Subcutaneous adipose tissue (tissue), 4 donors: ENCODE data around the gene SRSF12. TPM values are rescaled to one million over a fixed set of nuclear protein-coding genes. Genes with fewer than 3 reads are reported as not detected.

ENCODE experiments used
- CTCF ChIP-seq: fragments of 450-650 bp; IDR thresholded peaks from one replicate; pipeline ENCODE4 v1.5.1; 2016; ENCODE audit warnings: low read depth, mild to moderate bottlenecking, control low read depth, antibody characterized with exemption, moderate library complexity
- total RNA-seq, 4 donors: library from RNA; depleted of rRNA; stranded (reverse); fragments of >200 nt; gene quantifications; one replicate each; pipeline ENCODE4 v1.1.0, GENCODE V29; 2016

SRSF12 gene
- total RNA-seq, 4 donors from 2014 or later: 0.17 TPM; not detected in 3

DNA sequence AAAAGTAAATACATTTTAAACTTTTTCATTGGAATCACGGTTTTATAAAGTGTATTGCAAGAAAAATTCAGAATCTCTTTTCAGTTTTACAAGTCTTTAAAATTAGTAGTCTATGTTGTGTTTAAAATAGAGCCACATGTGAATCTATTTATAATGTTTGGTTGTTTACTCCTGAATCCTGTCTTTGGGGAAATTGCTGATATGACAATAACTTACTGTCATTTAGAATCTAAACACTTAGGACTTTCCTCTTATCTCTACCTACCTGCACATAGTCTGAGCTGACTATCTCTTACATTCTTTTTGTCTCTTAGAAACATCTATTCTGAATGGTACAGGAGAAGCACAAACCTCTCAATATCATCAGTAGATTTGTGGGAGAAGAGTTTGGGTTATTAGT lies 4.1 kb upstream of the SRSF12 start:
- no peak for TF ChIP-seq CTCF

- TF ChIP-seq CTCF: no peak
Measured at GRCh38 chr6:89120371-89120770, 2.5 kb upstream of the SRSF12 start.

GRCh38 chr6:89118931-89119330 lies 1.1 kb upstream of the SRSF12 start:
- no peak for TF ChIP-seq CTCF

DNA sequence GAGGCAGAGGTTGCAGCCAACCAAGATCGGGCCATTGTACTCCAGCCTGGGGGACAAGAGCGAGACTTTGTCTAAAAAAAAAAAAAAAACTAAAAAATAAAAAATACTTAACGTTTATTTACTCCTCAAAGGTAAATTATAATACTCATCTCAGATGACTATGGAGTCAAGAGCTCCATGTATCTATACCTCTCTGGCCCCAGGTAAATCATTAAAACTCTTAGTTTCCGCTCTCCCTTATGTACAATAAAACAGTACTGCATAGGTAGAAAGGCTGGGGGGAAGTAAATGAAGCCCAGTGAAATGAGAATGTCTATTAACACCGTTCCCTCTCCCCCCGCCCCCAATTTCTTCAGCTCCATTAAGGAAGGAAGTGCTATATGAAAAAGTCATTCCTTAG lies 1.2 kb downstream of the SRSF12 start:
- TF ChIP-seq CTCF: no peak

DNA sequence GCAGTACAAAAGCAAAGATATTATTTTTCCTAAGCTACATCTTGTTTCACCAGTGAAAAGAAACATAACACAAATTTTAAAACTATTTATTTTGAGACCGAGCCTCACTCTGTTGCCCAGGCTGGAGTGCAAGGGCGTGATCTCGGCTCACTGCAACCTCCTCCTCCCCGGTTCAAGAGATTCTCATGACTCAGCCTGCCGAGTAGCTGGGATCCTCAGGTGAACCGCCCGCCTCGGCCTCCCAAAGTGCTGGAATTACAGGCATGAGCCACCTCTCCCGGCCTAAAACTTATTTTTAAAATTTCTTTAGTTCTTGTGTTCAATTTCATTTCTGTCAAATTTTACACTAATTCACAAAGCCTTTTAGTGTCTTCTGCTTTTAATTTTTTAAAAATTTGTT lies 5.9 kb downstream of the SRSF12 start:
- TF ChIP-seq CTCF: no peak

- TF ChIP-seq CTCF: no peak
Measured at GRCh38 chr6:89110284-89110683, 7.6 kb downstream of the SRSF12 start.

GRCh38 chr6:89100114-89100513 lies 17.8 kb downstream of the SRSF12 start:
- TF ChIP-seq CTCF: no peak

- TF ChIP-seq CTCF: no peak
Measured at GRCh38 chr6:89098461-89098860, 19.4 kb downstream of the SRSF12 start.
